Ammon's horn (tissue), 1 donor: Measurements from ENCODE around the gene ZNF789.
"Not testable (repeated sequence)": the region's sequence is repeated elsewhere in the genome, so short reads cannot be mapped to it uniquely, and the experiment has no call there.

Source experiments
- DNase-seq: peaks from one replicate; pipeline ENCODE4 v3.0.0-alpha.2; 2016; ENCODE audit warnings: low spot score

ZNF789 gene

DNA sequence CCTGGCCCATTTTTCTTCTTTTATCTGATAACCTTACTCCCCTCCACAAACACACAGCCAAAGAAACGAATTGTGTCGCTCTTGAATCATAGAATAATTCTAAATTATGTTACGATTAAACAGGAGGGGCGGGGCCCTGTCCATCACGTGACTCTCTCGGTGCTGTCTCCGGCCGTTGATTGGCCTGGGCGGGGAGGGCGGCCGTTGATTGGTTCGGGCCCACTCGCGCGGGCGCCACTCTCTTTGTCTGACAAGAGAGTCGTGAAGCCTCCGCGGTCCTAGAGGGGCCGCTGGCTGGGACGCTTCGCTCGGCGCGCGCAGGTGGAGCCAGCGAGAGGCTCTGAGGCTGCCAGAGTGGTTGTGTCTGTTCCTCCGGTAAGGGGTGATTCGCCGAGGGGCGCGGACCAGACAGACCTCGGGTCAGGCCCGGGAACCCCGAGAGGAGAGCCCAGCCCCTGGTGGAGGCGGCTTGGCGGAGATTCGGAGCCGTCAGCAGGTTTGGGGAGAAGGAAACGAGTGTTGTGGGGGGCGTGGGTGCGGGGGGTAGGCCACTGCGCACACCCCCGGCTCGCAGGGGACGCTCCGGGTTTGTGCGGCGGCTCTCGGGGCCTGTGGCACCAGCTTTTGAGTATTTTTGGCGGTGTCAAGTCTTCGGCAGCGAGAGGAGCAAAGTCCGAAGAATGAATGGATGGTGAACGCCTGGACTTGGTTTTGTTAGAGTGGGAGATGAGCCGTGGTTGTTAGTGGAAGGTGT lies at the start of gene ZNF789:
Gene ZNF789 (plus strand): TSS at position 330 of the 754 bp plus-strand sequence. CDS start 3,567 bp downstream, outside the sequence.
- peak; percentile 97 for DNase-seq

DNA sequence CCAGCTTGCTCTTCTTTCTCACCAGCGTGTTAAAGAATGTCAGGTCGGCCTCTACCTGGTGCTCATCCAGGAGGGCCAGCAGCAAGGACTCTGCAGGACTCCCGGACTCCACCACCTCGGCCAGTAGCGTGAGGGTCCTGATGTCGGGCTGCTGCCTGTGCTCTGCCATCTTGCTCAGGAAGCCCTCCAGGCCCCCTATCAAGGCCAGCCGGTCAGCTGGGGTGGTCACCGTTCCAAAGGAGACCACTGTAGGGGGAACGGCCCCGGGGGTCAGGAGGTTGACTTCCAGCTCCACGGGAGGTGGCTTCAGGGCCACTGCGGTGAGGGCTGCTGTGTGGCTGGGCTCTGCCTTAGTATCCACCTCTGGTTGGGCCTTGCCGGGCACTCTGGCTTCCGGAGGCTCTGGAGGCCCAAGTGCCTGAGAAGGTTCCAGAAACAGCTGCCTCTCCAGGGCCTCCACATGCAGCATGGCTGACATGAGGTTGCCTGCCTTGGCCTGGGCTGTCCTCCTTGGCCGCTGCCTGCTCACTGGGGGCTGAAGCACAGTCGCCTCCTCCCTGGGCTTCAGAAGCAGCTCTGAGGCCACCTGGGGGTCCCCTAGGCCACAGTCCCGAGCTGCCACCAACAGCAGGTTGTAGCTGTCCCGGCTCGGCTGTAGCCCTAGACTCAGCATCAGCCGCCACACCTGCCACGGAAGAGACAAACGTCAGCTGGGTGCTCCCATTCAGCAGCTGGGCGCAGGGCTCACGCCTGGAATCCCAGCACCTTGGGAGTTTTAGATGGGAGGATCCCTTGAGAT lies 47.6 kb upstream of the ZNF789 start:
- no peak for DNase-seq

DNA sequence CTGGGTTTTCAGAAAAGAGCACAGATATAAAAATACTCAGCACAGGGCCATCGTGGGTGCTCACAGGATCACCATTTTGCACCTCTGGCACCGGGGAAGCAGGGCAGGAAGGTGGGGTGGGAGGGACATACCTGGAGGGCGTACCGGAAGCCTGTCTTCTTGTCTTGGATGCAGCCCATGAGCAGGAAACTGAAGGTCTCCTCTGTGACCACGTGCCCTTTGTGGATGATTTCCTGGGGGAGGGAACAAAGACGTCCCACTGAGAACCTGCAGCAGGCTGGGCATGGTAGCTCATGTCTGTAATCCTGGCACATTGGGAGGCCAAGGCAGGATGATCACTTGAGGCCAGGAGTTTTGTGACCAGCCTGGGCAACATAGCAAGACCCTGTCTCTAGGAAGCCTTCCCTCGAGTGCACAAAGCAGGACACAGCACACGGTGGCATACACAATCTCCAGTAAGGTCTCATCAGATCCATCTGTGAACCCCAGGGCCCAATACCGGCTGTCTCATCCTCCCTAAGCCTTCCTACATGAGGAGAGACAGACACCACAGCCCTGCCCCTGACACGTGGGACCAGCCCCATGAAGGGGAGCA lies 43.6 kb upstream of the ZNF789 start:
- DNase-seq: no peak

DNA sequence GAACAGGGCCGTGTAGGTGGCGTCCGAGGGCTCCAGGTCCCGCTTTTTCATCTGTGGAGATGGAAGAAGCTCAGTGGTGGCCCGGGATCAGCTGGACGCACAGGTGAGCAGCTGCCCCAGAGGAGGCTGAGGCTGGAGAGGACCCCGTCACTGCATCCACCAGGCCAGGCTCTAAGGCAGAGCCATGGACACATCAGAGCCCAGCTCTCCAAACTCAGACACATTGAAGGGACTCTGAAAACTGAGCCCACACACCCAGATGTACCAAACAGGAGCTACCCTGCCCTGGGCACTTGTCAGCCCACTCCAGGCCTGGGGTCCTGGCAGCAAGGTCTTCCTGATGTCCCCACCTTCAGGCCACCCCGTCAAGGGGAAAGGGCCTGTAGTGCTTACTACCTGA lies 42.9 kb upstream of the ZNF789 start:
- DNase-seq: no peak

DNA sequence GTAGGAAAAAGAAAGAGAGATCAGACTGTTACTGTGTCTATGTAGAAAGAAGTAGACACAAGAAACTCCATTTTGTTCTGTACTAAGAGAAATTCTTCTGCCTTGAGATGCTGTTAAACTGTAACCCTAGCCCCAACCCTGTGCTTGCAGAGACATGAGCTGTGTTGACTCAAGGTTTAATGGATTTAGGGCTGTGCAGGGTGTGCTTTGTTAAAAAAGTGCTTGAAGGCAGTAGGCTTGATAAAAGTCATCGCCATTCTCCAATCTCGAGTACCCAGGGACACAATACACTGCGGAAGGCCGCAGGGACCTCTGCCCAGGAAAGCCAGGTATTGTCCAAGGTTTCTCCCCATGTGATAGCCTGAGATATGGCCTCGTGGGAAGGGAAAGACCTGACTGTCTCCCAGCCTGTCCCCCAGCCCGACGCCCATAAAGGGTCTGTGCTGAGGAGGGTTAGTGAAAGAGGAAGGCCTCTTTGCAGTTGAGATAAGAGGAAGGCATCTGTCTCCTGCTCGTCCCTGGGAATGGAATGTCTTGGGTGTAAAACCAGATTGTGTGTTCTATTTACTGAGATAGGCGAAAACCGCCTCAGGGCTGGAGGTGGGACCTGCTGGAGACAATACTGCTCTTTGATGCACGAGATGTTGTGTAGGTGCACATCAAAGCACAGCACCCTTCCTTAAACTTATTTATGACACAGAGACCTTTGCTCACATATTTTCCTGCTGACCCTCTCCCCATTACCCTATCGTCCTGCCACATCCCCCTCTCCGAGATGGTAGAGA lies 40.7 kb upstream of the ZNF789 start:
- not testable (repeated sequence) for DNase-seq

DNA sequence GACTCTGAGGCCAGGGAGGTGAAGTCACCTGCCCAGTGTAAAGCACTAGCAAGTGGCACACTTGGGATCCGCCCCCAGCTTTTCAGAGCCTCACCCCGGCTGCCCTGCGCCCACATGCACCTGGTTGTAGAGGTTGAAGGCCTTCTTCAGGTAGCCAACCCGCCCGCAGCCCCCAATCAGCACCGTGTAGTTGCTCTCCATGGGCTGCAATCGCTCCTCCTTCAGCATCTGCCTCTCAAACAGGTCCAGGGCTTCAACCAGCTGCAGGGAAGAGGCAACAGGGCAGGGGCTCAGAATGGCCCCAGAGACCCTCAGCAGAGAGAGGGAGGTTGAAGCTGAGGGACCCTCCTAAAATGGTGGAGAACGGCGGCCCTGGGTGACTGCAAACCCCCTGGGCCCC lies 39.5 kb upstream of the ZNF789 start:
- no peak for DNase-seq

DNA sequence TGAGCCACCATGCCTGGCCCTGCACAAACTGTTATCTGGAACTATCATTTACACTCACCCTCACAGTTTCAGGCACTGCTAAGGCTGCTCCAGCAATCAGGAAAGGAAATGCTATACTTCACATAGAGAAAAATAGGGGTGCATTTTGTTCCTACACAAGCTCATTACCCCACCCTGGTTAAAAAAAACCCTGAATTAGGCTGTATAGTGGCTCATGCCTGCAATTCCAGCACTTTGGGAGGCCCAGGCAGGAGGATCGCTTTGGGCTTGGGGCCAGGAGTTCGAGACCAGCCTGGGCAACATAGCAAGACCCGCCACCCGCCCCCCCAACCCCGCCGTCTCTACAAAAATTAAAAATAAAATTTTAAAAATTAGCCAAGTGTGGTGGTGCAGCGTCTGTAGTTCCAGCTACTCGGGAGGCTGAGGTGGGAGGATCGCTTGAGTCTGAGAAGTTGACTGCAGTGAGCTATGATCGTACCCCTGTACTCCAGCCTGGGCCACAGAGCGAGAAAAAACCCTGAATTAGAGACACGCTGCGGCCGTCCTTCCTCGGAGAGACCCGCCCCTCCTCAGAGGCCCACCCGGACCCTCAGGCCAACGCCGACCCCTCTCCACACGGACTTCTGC lies 34.6 kb upstream of the ZNF789 start:
- no peak for DNase-seq

DNA sequence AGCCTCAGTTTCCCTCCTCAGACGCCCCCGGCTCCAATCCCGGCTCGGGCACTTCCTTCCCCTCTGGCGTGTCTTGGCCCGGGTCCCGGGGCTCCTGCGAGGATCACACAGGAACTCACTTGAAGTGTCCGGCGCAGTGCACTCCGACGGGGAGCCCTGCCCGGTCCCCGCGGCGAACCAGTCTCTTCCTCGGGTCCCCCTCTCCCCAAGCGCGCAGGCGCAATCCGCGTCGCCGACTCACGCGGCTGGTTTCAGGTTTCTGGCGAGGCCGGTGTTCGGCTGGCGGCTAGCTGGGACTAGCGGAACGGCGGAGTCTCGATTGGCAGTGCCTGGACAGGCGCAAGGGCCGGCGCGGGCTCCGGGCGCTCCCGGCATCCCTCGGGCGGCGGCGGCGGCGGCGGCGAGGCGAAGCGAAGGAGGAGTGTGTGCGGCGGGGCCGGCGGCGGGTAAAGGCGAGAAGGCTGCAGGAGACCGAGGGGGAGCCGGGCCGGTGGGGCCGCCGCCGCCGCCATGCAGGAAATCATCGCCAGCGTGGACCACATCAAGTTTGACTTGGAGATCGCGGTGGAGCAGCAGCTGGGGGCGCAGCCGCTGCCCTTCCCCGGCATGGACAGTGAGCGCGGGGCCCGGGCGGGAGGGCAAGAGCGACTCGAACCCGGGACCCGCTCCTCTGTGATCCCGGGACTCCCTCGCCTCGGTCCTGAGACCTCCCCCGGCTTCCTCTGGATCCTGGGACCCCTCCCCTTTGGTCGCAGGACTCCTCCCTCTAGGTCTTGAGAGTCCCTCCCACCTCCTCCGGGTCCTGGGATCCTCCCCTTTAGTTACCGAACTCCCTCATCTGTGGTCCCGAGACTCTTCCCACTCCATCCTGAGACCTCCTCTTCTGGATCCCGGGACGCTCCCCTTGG lies 33.9 kb upstream of the ZNF789 start, which contains the start of the genes CPSF4 and PTCD1:
Gene CPSF4 (plus strand): TSS at position 371 of the 908 bp plus-strand sequence. CDS start 140 bp downstream, at position 511.
Gene PTCD1 (minus strand): TSS at position 226 of the 908 bp plus-strand sequence. CDS start 3,556 bp downstream, outside the sequence.
- DNase-seq: peak; percentile 96

DNA sequence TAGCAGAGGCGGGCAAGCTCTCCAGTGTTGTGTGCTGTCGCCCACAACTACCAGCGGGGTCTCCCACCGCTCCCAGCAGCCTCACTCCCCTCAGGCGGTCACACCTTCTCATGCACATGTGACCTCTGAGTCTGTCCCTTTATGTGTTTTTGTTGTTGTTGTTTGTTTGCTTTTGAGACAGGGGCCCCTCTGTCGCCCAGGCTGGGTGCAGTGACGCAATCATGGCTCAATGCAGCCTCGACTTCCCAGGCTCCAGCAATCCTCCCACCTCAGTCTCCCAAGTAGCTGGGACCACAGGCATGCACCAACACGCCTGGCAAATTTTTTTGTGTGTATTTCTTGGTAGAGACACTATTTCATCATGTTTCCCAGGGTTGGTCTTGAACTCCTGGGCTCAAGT lies 32.5 kb upstream of the ZNF789 start:
- no peak for DNase-seq

DNA sequence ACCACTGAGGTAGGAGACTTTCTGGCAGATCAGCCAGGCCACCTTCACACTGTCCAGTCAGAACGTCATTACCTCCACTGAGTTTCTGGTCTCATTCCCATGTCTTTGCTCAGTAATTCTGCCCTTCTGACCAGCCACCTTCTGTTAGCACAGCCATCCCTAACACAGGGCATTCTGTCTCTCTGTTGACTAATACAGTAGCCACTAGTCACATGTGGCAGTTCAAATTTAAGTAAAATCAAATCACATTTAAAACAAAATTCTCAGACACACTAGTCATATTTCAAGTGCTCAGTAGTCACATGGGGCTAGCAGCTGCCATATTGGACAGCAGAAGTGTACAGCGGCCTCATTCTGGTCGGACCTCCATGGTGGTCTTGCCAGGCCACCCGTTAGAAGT lies 26.6 kb upstream of the ZNF789 start:
- DNase-seq: no peak

DNA sequence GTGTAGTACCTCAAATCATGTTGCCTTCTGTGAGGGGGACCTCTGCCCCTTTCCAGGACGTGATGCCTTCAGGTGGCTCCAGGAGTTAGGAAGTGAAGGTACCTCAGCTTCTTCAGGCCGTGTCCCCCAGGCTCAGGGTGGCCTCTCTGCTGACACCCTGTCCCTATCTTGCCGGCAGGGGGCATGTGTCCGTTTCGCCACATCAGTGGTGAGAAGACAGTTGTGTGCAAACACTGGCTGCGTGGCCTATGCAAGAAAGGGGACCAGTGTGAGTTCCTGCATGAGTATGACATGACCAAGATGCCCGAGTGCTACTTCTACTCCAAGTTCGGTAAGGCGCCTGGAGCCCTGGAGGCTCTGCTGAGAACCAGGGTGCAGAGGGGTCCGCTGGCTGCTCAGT lies 24.7 kb upstream of the ZNF789 start:
- no peak for DNase-seq

DNA sequence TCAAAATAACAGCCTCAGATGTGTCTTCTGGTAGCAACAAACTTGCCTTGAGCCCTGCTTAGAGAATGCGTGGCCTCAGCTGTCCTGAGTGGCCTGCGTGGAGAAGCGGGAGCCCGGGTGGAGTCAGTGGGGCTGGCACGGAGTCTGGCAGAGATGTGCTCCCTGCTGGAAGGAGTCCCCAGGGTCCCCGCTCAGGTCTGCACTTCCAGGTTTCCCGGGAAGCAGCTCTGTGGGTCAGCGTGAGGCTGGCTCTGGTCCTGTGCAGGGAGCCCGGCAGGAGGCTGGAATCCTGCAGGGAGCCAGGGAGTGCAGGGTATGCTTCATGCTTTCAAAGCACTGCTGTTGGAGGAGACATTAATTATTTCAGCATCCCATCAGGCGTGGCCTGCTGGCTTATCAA lies 23.8 kb upstream of the ZNF789 start:
- no peak for DNase-seq

DNA sequence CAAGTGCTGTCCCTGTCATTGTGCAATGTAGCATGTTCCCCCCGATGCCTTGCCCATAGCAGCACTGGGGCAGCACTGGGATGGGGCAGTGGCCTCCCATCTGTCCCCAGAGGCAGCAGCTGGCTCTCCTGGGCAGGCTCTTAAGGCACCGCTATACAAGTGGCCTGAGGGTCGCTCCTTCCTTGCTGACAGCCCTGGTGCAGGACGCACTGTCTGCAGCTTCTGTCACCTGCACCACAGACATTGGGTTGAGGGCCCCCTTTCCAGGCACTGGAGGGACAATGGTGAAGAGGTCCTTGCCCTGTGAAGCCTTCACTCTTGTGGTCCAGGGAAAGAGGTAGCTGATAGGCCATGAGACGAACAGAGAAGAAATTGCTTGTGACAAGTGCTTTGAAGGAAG lies 23.4 kb upstream of the ZNF789 start:
- DNase-seq: no peak

DNA sequence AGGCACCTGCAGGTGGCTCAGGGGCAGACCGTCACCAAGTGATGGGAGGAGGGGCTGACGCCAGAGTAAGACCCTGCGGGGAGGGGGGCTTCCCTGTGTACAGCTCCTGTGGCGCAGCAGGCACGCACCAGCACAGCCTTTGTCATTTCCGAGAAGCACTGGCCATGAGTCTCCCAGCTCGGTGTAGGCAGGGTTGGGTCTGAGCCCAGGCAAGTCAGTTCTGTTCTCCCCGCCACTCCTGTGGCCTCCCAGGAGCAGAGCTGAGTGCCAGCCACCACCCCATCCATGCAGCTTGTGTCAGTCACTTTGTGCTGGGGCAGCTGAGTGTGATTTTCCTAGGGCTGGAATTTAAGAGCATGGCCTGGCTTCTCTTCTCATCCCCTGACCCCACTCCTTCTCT lies 20.8 kb upstream of the ZNF789 start:
- DNase-seq: peak; percentile 66

DNA sequence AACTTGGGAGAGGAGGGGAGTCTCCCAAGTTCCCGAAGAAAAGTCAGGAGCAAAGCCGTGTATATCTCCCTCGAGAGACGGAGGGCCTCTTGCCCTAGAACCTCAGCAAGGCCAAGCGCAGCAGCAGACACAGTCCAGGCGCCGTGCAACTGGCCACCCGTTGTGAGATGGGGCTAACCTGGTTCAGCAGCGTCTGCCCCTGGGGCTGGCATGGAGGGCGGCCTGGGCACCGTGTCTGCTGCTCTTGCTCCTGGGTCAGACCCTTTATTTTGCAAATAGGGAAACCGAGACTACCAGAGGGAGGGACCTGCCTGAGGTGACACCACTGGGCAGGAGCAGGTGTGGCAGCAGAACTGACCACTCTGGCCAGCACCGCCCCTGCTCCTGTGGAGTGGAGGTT lies 20.1 kb upstream of the ZNF789 start:
- no peak for DNase-seq

DNA sequence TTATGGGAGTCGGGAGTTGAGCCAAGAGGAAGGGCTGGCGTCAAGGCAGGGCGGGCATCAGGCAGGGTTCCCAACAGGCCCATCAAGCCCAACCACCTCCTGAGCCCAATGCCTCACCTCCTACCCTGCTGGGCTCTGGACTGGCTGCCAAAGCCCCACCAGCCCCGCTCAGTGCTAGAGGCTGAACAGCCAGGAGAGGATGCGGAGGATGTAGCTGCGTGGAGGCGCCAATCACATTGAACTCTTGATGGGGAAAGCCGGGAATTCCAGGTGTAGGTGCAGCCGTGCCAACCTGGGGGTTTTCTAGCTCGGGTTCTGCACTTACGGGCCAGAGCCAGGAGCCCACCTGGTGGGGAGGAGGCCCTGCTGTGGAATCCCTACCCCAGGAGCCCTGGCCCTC lies 19.6 kb upstream of the ZNF789 start:
- DNase-seq: no peak

DNA sequence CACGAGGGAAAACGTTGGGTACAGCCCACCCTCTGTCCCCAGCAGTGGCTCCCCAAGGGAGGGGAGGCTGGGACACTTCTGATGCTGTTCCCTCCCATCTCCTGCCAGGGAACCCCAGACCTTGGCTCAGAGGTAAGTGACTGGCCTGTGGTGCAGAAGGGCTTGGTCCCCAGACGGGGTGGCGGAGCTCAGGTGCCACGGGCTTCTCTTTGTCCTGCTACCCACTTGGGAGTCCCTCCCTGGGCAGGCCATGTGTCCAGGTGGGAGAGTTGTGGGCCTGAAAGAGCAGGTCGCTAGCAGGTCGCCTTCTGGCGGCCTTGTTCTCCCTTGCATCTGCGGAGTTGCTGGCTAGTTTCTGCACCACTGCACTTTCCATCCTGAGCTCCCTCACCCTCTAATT lies 16.8 kb upstream of the ZNF789 start:
- no peak for DNase-seq

DNA sequence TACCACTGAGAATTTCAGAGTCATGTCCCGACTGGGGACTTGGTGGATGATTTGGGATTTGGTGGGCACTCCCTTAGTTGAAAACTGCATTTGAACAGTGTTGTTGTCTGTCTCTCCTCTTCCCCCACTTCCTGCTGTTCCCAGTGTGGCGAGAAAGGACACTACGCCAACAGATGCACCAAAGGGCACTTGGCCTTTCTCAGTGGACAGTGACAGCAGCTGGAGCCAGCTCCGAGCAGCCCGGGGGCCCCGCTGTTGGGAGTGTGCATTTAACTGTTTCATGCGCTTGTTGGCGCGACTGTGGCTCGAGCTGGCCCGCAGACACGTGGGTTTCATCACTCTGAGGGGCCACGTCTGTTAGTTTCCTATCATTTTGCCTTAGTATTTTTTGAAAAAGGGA lies 16.4 kb upstream of the ZNF789 start:
- no peak for DNase-seq

DNA sequence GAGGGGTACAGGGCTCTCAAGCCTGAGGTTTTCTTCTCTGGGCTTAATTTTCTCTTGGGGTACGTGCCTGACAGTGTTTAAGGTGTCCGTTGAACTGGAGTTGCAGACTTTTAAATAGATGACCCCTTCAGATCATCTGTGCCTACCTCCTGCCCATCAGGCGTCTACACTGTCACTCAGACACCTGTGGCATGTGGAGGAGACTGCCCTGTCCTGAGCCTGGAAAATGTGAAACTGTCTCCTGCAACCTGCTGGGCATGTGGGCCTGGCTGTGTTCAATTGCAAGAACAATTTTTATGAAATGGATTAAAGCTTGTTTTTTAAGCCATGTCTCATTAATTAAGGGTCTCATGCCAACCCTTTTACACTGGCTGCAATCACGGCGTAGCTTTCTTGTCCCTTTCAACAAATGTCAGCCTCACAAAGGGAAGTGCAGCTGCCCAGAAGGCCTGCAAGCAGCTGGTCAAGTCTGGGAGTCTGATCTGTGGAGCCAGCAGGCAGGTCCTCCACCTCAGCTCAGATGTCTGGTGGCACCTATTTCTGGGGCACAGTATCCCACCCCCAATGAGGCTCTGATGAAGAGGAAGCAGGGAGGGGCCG lies 15.5 kb upstream of the ZNF789 start:
- DNase-seq: no peak
